Astrocyte (in vitro differentiated cells and primary cell): ENCODE measurements around the gene WASF2.

Experiments
- CTCF ChIP-seq: IDR thresholded peaks from 2 replicates; pipeline ENCODE4 v1.5.1; 2011; ENCODE audit warnings: low read depth, mild to moderate bottlenecking, inconsistent platforms, low read length, moderate library complexity; ENCODE audit not compliant: insufficient read depth
- EZH2 ChIP-seq: IDR thresholded peaks from 2 replicates; pipeline ENCODE4 v1.6.1; 2012; ENCODE audit warnings: mild to moderate bottlenecking, low read length, inconsistent platforms; ENCODE audit not compliant: insufficient read depth

DNA sequence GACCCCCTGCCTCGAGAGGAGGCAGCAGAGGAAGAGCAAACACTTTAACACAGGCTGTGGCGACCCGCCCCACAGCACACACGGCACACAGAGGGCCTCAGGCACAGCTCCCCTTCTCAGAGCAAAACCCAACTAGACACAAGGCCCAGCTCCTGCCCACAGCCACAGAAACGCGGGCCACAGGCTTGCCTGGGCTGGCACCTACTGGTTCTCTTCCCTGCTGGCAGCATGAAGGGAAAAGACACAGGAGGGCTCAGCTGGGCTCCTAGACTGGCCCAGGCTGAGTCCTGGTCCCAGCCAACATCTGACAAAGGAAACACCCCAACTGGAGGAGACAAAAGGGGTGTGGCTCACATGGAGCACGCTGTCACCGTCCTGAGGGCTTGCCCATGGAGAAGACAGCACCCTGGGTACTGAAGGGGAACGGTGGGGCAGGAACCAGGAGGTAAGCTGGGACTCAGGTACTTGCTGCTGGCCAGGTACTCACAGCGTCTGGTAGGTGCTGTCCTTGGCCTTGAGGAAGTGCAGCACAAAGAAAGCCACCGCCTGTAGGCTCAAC lies 110.3 kb downstream of the WASF2 start:
- TF ChIP-seq CTCF = no peak
- TF ChIP-seq EZH2 = no peak
